Stomach smooth muscle (tissue), 2 donors: Measurements from ENCODE around the gene SF3B3.

Experiments
- H3K27ac ChIP-seq: one replicate; pipeline ENCODE4 v1.7.0; 2013; ENCODE audit warnings: mild to moderate bottlenecking, low read length, inconsistent platforms
- H3K27me3 ChIP-seq, 2 donors: one replicate each; pipeline ENCODE4 v1.7.0; 2013; ENCODE audit warnings: low read length in 2 of 2; ENCODE audit not compliant: insufficient read depth in 2 of 2, control insufficient read depth in 1 of 2
- H3K36me3 ChIP-seq, 2 donors: one replicate each; pipeline ENCODE4 v1.7.0; 2013; ENCODE audit warnings: low read length in 2 of 2; ENCODE audit not compliant: control insufficient read depth in 2 of 2, insufficient read depth in 2 of 2
- H3K4me1 ChIP-seq: one replicate; pipeline ENCODE4 v1.7.0; 2013; ENCODE audit warnings: low read length; ENCODE audit not compliant: control insufficient read depth, insufficient read depth
- H3K4me3 ChIP-seq, 2 donors: one replicate each; pipeline ENCODE4 v1.7.0; 2013; ENCODE audit warnings: low read length in 2 of 2
- H3K9ac ChIP-seq, 2 donors: one replicate each; pipeline ENCODE4 v1.7.0; 2013; ENCODE audit warnings: low read length in 2 of 2, mild to moderate bottlenecking in 1 of 2
- H3K9me3 ChIP-seq, 2 donors: one replicate each; pipeline ENCODE4 v1.7.0; 2013; ENCODE audit warnings: low read length in 2 of 2; ENCODE audit not compliant: control insufficient read depth in 2 of 2
- donor health status: healthy.
- donor health status: Pancreatic carcinoma.

Gene SF3B3

GRCh38 chr16:70534971-70535370 lies 11.4 kb downstream of the SF3B3 start:
- H3K9ac ChIP-seq, result no peak overlapping the region
- H3K4me1 ChIP-seq, result no peaks in the 10 kb centered on the region
- no peak overlapping the region for H3K4me3 ChIP-seq
- peaks cover 52 to 71% of the 10 kb centered on the region in 2 donors for H3K36me3 ChIP-seq
- H3K27me3 ChIP-seq, result no peaks in the 10 kb centered on the region
- no peak overlapping the region for H3K27ac ChIP-seq
- no peaks in the 10 kb centered on the region for H3K9me3 ChIP-seq

- Histone ChIP-seq H3K4me3 (no peak overlapping the region), H3K36me3 (peaks cover 58 to 65% of the 10 kb centered on the region in 2 donors), H3K27ac (no peak overlapping the region), H3K4me1 (peaks cover 2% of the 10 kb centered on the region), H3K27me3 (no peaks in the 10 kb centered on the region), H3K9ac (no peak overlapping the region), H3K9me3 (no peaks in the 10 kb centered on the region)
Measured at GRCh38 chr16:70540994-70541393, 17.4 kb downstream of the SF3B3 start.

DNA sequence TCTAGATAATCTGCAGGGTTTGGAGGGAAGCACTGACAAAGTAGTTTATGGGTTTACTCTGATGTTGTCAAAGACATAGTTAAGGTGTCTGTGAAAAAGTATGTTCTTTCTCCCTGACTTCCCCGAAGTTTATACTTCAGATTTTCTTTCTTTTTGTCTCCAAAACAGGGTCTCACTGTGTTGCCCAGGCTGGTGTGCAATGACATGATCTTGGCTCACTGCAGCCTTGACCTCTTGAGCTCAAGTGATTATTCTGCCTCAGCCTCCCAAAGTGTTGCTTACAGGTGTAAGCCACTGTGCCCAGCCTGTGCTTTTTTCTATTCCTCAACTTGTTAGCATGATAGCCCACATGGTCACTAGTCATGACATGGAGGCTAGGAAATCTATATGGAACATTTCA lies 20.9 kb downstream of the SF3B3 start:
- Histone ChIP-seq H3K9ac (no peak overlapping the region), H3K36me3 (peaks cover 67% of the 10 kb centered on the region in 2 donors), H3K4me3 (no peak overlapping the region), H3K27me3 (no peaks in the 10 kb centered on the region), H3K27ac (no peak overlapping the region), H3K4me1 (peaks cover 2% of the 10 kb centered on the region), H3K9me3 (no peaks in the 10 kb centered on the region)

GRCh38 chr16:70548936-70549335 lies 25.3 kb downstream of the SF3B3 start:
- Histone ChIP-seq H3K9me3 (no peaks in the 10 kb centered on the region), H3K27me3 (no peaks in the 10 kb centered on the region), H3K9ac (peak overlapping the region in 1 of 2 donors; percentile 1), H3K27ac (no peak overlapping the region), H3K4me3 (no peak overlapping the region), H3K4me1 (no peaks in the 10 kb centered on the region), H3K36me3 (peaks cover 62 to 63% of the 10 kb centered on the region in 2 donors)

DNA sequence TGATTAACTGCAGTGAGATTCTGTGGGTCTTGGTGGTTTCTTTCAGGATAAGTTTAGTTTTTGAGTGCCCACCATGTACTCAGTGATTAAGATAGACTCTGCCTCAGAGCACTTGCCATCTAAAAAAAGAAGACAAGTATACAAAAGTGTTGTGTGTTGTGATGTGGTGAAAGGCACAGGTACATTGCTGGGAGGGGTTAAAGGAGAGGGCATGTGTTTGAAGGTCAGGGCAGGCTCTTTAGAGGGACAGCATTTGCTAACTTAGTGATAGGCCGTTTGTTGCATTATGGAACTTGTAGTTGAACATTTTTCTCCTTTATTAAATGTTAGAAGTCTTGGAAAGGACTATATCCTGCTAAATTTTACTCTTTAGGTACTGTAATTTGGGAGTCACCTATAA lies 26.5 kb downstream of the SF3B3 start:
- Histone ChIP-seq H3K27me3 (no peaks in the 10 kb centered on the region), H3K36me3 (peaks cover 64 to 65% of the 10 kb centered on the region in 2 donors), H3K4me1 (no peaks in the 10 kb centered on the region), H3K9me3 (no peaks in the 10 kb centered on the region), H3K9ac (no peak overlapping the region), H3K27ac (no peak overlapping the region), H3K4me3 (no peak overlapping the region)

DNA sequence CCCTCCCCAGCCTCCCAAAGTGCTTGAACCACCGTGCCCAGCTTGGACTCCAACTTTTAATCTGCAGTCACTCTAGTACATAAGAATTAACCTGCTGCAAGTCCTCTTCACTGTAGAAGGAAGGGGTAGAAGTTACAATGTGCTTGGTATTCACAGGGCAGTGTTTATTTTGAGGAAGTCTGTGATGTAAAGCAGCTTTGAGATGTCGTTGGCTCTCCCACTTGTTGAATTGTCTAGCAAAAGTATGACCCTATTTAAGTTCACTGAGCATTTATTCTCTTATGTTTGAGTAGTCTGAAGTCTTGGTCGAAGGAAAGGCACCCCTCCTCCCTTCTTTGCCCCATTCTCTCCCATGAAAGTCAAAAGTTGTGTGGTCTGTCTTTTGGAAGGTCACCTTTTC lies 28.2 kb downstream of the SF3B3 start:
- Histone ChIP-seq H3K4me1 (no peaks in the 10 kb centered on the region), H3K36me3 (peaks cover 67% of the 10 kb centered on the region in 2 donors), H3K4me3 (no peak overlapping the region), H3K9ac (no peak overlapping the region), H3K9me3 (no peaks in the 10 kb centered on the region), H3K27ac (no peak overlapping the region), H3K27me3 (no peaks in the 10 kb centered on the region)

DNA sequence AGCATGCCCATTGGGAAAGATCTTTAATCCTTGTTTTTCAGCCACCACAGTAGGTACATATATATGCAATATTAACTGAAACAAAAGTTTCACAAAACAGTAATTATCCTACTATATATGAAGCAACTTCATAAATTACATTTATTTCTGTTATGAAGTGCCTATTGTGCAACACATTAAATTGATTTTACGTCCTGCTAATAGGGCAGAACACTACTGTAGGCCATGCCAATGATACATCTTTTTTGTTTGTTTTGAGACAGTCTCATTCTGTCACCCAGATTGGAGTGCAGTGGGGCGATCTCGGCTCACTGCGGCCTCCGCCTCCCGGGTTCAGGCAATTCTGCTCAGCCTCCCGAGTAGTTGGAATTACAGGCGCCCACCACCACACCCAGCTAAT lies 29.1 kb downstream of the SF3B3 start:
- Histone ChIP-seq H3K4me3 (no peak overlapping the region), H3K9me3 (no peaks in the 10 kb centered on the region), H3K4me1 (no peaks in the 10 kb centered on the region), H3K27ac (no peak overlapping the region), H3K27me3 (no peaks in the 10 kb centered on the region), H3K36me3 (peaks cover 72 to 74% of the 10 kb centered on the region in 2 donors), H3K9ac (no peak overlapping the region)

DNA sequence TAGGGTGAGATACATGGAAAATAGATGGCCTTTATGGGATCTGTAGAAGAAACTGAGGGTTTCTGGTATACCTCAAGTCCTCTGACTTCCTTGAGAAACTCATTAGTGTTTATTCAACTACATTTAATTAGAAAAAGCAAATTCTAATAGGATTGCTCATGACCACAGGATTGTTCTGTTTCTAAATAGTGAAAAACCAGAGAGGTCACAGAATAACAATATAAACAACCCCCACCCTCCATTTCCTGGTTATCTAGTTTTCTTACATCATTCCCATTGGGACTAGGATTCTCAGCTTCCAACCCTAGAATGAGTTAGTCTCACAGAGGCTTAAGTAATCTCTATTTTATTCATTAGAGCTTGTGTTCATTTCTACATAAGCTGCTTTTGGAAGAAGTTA lies 30.0 kb downstream of the SF3B3 start:
- Histone ChIP-seq H3K9me3 (no peaks in the 10 kb centered on the region), H3K36me3 (peaks cover 64 to 68% of the 10 kb centered on the region in 2 donors), H3K4me1 (no peaks in the 10 kb centered on the region), H3K27me3 (no peaks in the 10 kb centered on the region), H3K9ac (no peak overlapping the region), H3K27ac (no peak overlapping the region), H3K4me3 (no peak overlapping the region)

- H3K4me3 ChIP-seq, result no peak overlapping the region
- H3K9me3 ChIP-seq, result no peaks in the 10 kb centered on the region
- H3K36me3 ChIP-seq, result peaks cover 61 to 62% of the 10 kb centered on the region in 2 donors
- H3K4me1 ChIP-seq, result no peaks in the 10 kb centered on the region
- no peak overlapping the region for H3K27ac ChIP-seq
- H3K27me3 ChIP-seq, result no peaks in the 10 kb centered on the region
- H3K9ac ChIP-seq, result no peak overlapping the region
Measured at GRCh38 chr16:70556063-70556462, 32.4 kb downstream of the SF3B3 start.

DNA sequence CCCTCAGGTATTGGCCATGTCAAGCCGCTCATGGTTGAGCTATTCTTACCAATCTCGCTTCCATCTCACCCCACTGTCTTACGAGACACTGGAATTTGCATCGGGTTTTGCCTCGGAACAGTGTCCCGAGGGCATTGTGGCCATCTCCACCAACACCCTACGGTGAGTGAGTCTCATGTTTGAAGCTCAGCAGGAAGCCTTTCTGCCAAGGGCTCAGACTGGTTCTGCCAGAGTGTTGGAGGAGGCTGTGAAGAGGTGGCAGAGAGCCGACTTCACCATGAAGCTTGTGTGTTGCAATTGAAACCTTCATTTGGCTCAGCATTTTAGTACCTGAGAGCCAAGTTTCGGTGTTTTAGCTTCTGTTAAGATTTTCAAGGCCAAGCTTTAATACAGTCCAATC lies 38.0 kb downstream of the SF3B3 start:
- no peak overlapping the region for H3K27ac ChIP-seq

GRCh38 chr16:70563636-70564035 lies 40.0 kb downstream of the SF3B3 start:
- peaks cover 71 to 82% of the 10 kb centered on the region in 2 donors for H3K36me3 ChIP-seq
- H3K27ac ChIP-seq, result no peak overlapping the region
- H3K27me3 ChIP-seq, result no peaks in the 10 kb centered on the region
- H3K9ac ChIP-seq, result no peak overlapping the region
- H3K9me3 ChIP-seq, result no peaks in the 10 kb centered on the region
- no peak overlapping the region for H3K4me3 ChIP-seq
- peaks cover 9% of the 10 kb centered on the region for H3K4me1 ChIP-seq

More for the DNA sequence above, 38.0 kb downstream of the SF3B3 start:
- Histone ChIP-seq H3K9ac (no peak overlapping the region), H3K36me3 (peaks cover 68 to 72% of the 10 kb centered on the region in 2 donors), H3K4me3 (no peak overlapping the region), H3K4me1 (peaks cover 9% of the 10 kb centered on the region), H3K9me3 (no peaks in the 10 kb centered on the region), H3K27me3 (no peaks in the 10 kb centered on the region)
